CD14-positive monocyte (primary cell): ENCODE measurements around the gene FAM168A. TPM values are rescaled to one million over a fixed set of nuclear protein-coding genes. Genes with fewer than 3 reads are reported as not detected.

Experiments
- DNase-seq, 3 donors: peaks; one replicate each; pipeline ENCODE4 v3.0.0-alpha.2; 2011 to 2022
- H2AFZ ChIP-seq: 2 replicates; pipeline ENCODE4 v1.6.0; 2012; ENCODE audit warnings: mild to moderate bottlenecking, low read depth, low read length, inconsistent platforms; ENCODE audit not compliant: insufficient read depth, poor library complexity, severe bottlenecking
- H3K27ac ChIP-seq, 2 donors: 1 replicate in 1 of 2; 2 replicates in 1 of 2; pipeline ENCODE4 v1.5.1; 2012 to 2013; ENCODE audit warnings: low read length in 2 of 2, control low read depth in 1 of 2, inconsistent platforms in 1 of 2, low read depth in 1 of 2, mild to moderate bottlenecking in 1 of 2
- H3K27me3 ChIP-seq, 2 donors: one replicate each; pipeline versions ENCODE4 v1.6.0 to v1.6.1; 2011 to 2013; ENCODE audit warnings: low read length in 2 of 2; ENCODE audit not compliant: control insufficient read depth in 2 of 2, insufficient read depth in 2 of 2
- H3K36me3 ChIP-seq, 2 donors: replicated peaks in 1 of 2; 1 replicate in 1 of 2; 2 replicates in 1 of 2; pipeline versions ENCODE4 v1.5.1 to v1.6.1; 2012 to 2013; ENCODE audit warnings: low read length in 2 of 2, control low read depth in 1 of 2, inconsistent platforms in 1 of 2, mild to moderate bottlenecking in 1 of 2; ENCODE audit not compliant: insufficient read depth in 2 of 2, control insufficient read depth in 1 of 2
- H3K4me1 ChIP-seq, 2 donors: 1 replicate in 1 of 2; 2 replicates in 1 of 2; pipeline versions ENCODE4 v1.5.1 to v1.6.1; 2012 to 2013; ENCODE audit warnings: low read length in 2 of 2, control low read depth in 1 of 2, inconsistent platforms in 1 of 2, mild to moderate bottlenecking in 1 of 2, moderate library complexity in 1 of 2; ENCODE audit not compliant: insufficient read depth in 2 of 2, control insufficient read depth in 1 of 2
- H3K4me2 ChIP-seq: replicated peaks from 2 replicates; pipeline ENCODE3; 2012; ENCODE audit warnings: low read length, moderate library complexity, mild to moderate bottlenecking; ENCODE audit not compliant: poor library complexity, severe bottlenecking; ENCODE audit errors: extremely low read depth
- H3K4me3 ChIP-seq, 3 experiments: fragments of 200-600 bp in 1 of 3; sonication (generic) in 1 of 3; replicated peaks in 1 of 3; 1 replicate in 2 of 3; 2 replicates in 1 of 3; pipeline ENCODE4 v1.5.1; 2011 to 2013; ENCODE audit warnings: low read length in 3 of 3, mild to moderate bottlenecking in 3 of 3, control low read depth in 2 of 3, low read depth in 2 of 3, inconsistent platforms in 1 of 3, moderate library complexity in 1 of 3
- H3K79me2 ChIP-seq: 2 replicates; pipeline ENCODE4 v1.6.0; 2012; ENCODE audit warnings: mild to moderate bottlenecking, control low read depth, inconsistent platforms, low read length, moderate library complexity; ENCODE audit not compliant: insufficient read depth
- H3K9ac ChIP-seq: 2 replicates; pipeline ENCODE4 v1.6.0; 2017; ENCODE audit warnings: low read length, mild to moderate bottlenecking; ENCODE audit not compliant: insufficient read depth, poor library complexity, severe bottlenecking
- H3K9me3 ChIP-seq, 2 donors: replicated peaks in 1 of 2; 1 replicate in 1 of 2; 2 replicates in 1 of 2; pipeline versions ENCODE4 v1.5.1 to v1.6.1; 2012 to 2013; ENCODE audit warnings: low read length in 2 of 2, control low read depth in 1 of 2; ENCODE audit not compliant: control insufficient read depth in 1 of 2, insufficient read depth in 1 of 2
- H4K20me1 ChIP-seq: 2 replicates; pipeline ENCODE4 v1.6.0; 2012; ENCODE audit warnings: mild to moderate bottlenecking, low read length, control low read depth, moderate library complexity; ENCODE audit not compliant: insufficient read depth
- H3K27ac Mint-ChIP-seq, 7 donors: one replicate each; pipeline ENCODE4 v1.8.0; 2020; ENCODE audit warnings: mild to moderate bottlenecking in 7 of 7, mixed read lengths in 7 of 7, moderate library complexity in 6 of 7, inconsistent platforms in 2 of 7
- H3K27me3 Mint-ChIP-seq, 3 donors: one replicate each; pipeline ENCODE4 v1.8.0; 2021 to 2022; ENCODE audit warnings: low read depth in 3 of 3, mild to moderate bottlenecking in 3 of 3, mixed read lengths in 3 of 3, moderate library complexity in 3 of 3, inconsistent platforms in 1 of 3
- H3K36me3 Mint-ChIP-seq, 2 donors: one replicate each; pipeline ENCODE4 v1.8.0; 2020; ENCODE audit warnings: mixed read lengths in 2 of 2, inconsistent platforms in 1 of 2, mild to moderate bottlenecking in 1 of 2
- H3K4me1 Mint-ChIP-seq: one replicate; pipeline ENCODE4 v1.8.0; 2020; ENCODE audit warnings: mild to moderate bottlenecking, mixed read lengths
- H3K4me3 Mint-ChIP-seq, 2 donors: one replicate each; pipeline ENCODE4 v1.8.0; 2020; ENCODE audit warnings: mild to moderate bottlenecking in 2 of 2, mixed read lengths in 2 of 2, moderate library complexity in 1 of 2
- H3K9me3 Mint-ChIP-seq, 7 donors: one replicate each; pipeline ENCODE4 v1.8.0; 2020 to 2022; ENCODE audit warnings: mixed read lengths in 7 of 7, mild to moderate bottlenecking in 6 of 7, moderate library complexity in 6 of 7, inconsistent platforms in 2 of 7
- CTCF ChIP-seq: fragments of 200-600 bp; IDR thresholded peaks from one replicate; pipeline ENCODE4 v1.8.0; 2022; ENCODE audit warnings: antibody characterized with exemption, mild to moderate bottlenecking
- WGBS: methylation state at CpG from one replicate; pipeline ENCODE4 v1.1.5; 2013; ENCODE audit warnings: missing lambda C conversion rate; ENCODE audit not compliant: insufficient coverage; 5-methylcytosine and 5-hydroxymethylcytosine counted together
- intact Hi-C, 2 donors: fragments of 100-400 bp; cut with micrococcal nuclease; formaldehyde crosslinking; loops; one replicate each; pipeline versions ENCODE4 v1.15.0 to v1.15.1; 2023
- polyA plus RNA-seq, 3 donors: library from polyadenylated mRNA; depleted of rRNA in 1 of 3; unstranded in 2 of 3; stranded (reverse) in 1 of 3; fragments of 300-500 nt in 2 of 3; fragments of >200 nt in 1 of 3; fragmentation: Illumina TruSeq in 2 of 3; gene quantifications; 1 replicate in 2 of 3; 2 replicates in 1 of 3; pipeline ENCODE4 v1.2.3, GENCODE V29; 2012 to 2021

Gene FAM168A
- polyA plus RNA-seq, 3 donors = 1.4 to 13.3 (median 2.1) TPM

GRCh38 chr11:73358071-73358470 is 239.8 kb downstream of the FAM168A start:
- no peak for TF ChIP-seq CTCF
- Histone ChIP-seq H3K9me3 (no peaks in the 10 kb centered on the region), H2AFZ (no peak overlapping the region), H3K4me3 (no peak overlapping the region), H3K27ac (no peak overlapping the region), H3K36me3 (no peaks in the 10 kb centered on the region), H3K4me2 (no peak overlapping the region), H4K20me1 (no peaks in the 10 kb centered on the region), H3K4me1 (no peaks in the 10 kb centered on the region), H3K27me3 (no peaks in the 10 kb centered on the region), H3K79me2 (no peaks in the 10 kb centered on the region), H3K9ac (no peak overlapping the region)
- intact Hi-C loops = no loop called here
- 100% methylated on average over 1 of the region's 5 CpGs for WGBS
- no peak for DNase-seq
- Mint-ChIP-seq H3K9me3 (no peaks in the 10 kb centered on the region), H3K36me3 (no peaks in the 10 kb centered on the region), H3K27ac (peak overlapping the region in 1 of 7 donors; percentile 24), H3K27me3 (peaks cover 0 to 3% (median 1%) of the 10 kb centered on the region in 3 donors), H3K4me1 (no peaks in the 10 kb centered on the region), H3K4me3 (no peak overlapping the region)

- H3K9ac ChIP-seq = no peak overlapping the region
- no peaks in the 10 kb centered on the region for H3K4me1 Mint-ChIP-seq
- intact Hi-C loops = no loop called here
- no peak overlapping the region for H3K4me2 ChIP-seq
- no peaks in the 10 kb centered on the region for H4K20me1 ChIP-seq
- H3K27me3 ChIP-seq = no peaks in the 10 kb centered on the region
- no peak overlapping the region for H3K4me3 Mint-ChIP-seq
- WGBS = 97% methylated on average over 19 of the region's 22 CpGs
- no peak overlapping the region for H3K4me3 ChIP-seq
- H3K27ac Mint-ChIP-seq = no peak overlapping the region
- no peak for DNase-seq
- no peak overlapping the region for H2AFZ ChIP-seq
- no peak for TF ChIP-seq CTCF
- no peaks in the 10 kb centered on the region for H3K36me3 Mint-ChIP-seq
- H3K9me3 ChIP-seq = no peaks in the 10 kb centered on the region
- peaks cover 0 to 2% (median 1%) of the 10 kb centered on the region in 3 donors for H3K27me3 Mint-ChIP-seq
- no peak overlapping the region for H3K27ac ChIP-seq
- H3K36me3 ChIP-seq = no peaks in the 10 kb centered on the region
- no peaks in the 10 kb centered on the region for H3K79me2 ChIP-seq
- no peaks in the 10 kb centered on the region for H3K9me3 Mint-ChIP-seq
- no peaks in the 10 kb centered on the region for H3K4me1 ChIP-seq
Observed at GRCh38 chr11:73356979-73357860, 240.7 kb downstream of the FAM168A start.
